Parathyroid adenoma (tissue), 2 donors: ENCODE data around the gene ALG12.

Experiments
- H2AFZ ChIP-seq: fragments of 300-600 bp; sonication (generic); one replicate; pipeline ENCODE4 v1.7.0; 2017; ENCODE audit warnings: antibody characterized with exemption, mild to moderate bottlenecking
- H3K27ac ChIP-seq: fragments of 300-600 bp; sonication (generic); one replicate; pipeline ENCODE4 v1.7.0; 2017
- H3K27me3 ChIP-seq: fragments of 300-600 bp; sonication (generic); one replicate; pipeline ENCODE4 v1.7.0; 2017; ENCODE audit warnings: low read length; ENCODE audit not compliant: control insufficient read depth, insufficient read depth
- H3K36me3 ChIP-seq: fragments of 300-600 bp; sonication (generic); one replicate; pipeline ENCODE4 v1.7.0; 2017; ENCODE audit warnings: low read length; ENCODE audit not compliant: control insufficient read depth, insufficient read depth
- H3K4me1 ChIP-seq: fragments of 300-600 bp; sonication (generic); one replicate; pipeline ENCODE4 v1.7.0; 2017; ENCODE audit warnings: control low read depth
- H3K4me2 ChIP-seq: fragments of 300-600 bp; sonication (generic); one replicate; pipeline ENCODE4 v1.7.0; 2017; ENCODE audit warnings: low read length
- H3K4me3 ChIP-seq: fragments of 300-600 bp; sonication (generic); one replicate; pipeline ENCODE4 v1.7.0; 2017; ENCODE audit warnings: low read depth, low read length
- H3K79me2 ChIP-seq: fragments of 300-600 bp; sonication (generic); one replicate; pipeline ENCODE4 v1.7.0; 2017; ENCODE audit warnings: control low read depth
- H3K9ac ChIP-seq: fragments of 300-600 bp; sonication (generic); one replicate; pipeline ENCODE4 v1.7.0; 2017; ENCODE audit warnings: mild to moderate bottlenecking
- H3K9me3 ChIP-seq: fragments of 300-600 bp; sonication (generic); one replicate; pipeline ENCODE4 v1.7.0; 2017; ENCODE audit warnings: low read length; ENCODE audit not compliant: control insufficient read depth
- CTCF ChIP-seq: fragments of 300-600 bp; sonication (generic); IDR thresholded peaks from one replicate; pipeline ENCODE4 v1.7.0; 2017; ENCODE audit warnings: antibody characterized with exemption, mild to moderate bottlenecking
- donor health status: primary hyperparathyroidism.

ALG12 gene

DNA sequence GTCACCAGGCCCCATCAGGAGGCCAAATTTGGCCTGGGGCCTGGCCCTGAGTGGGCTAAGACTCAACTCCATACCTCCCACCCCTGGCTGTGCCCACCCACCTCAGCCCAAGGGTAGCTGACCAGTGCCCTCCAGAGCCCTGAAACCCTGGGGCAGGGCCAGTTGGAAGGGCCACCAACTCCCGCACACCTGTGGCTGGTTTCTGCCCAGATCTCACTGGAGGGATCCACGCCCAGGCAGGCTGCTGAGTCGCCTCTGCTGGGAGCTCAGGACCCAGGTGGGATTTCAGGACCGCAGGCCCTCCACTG, 33.4 kb upstream of the ALG12 start:
- no peaks in the 10 kb centered on the region for H3K9me3 ChIP-seq
- H3K79me2 ChIP-seq = no peaks in the 10 kb centered on the region
- H3K4me2 ChIP-seq = no peak overlapping the region
- no peak for TF ChIP-seq CTCF
- H3K4me1 ChIP-seq = peaks cover 8% of the 10 kb centered on the region
- no peaks in the 10 kb centered on the region for H3K36me3 ChIP-seq
- peak overlapping the region; percentile 66 for H2AFZ ChIP-seq
- H3K9ac ChIP-seq = no peak overlapping the region
- no peaks in the 10 kb centered on the region for H3K27me3 ChIP-seq
- H3K27ac ChIP-seq = peak overlapping the region; percentile 29
- no peak overlapping the region for H3K4me3 ChIP-seq

DNA sequence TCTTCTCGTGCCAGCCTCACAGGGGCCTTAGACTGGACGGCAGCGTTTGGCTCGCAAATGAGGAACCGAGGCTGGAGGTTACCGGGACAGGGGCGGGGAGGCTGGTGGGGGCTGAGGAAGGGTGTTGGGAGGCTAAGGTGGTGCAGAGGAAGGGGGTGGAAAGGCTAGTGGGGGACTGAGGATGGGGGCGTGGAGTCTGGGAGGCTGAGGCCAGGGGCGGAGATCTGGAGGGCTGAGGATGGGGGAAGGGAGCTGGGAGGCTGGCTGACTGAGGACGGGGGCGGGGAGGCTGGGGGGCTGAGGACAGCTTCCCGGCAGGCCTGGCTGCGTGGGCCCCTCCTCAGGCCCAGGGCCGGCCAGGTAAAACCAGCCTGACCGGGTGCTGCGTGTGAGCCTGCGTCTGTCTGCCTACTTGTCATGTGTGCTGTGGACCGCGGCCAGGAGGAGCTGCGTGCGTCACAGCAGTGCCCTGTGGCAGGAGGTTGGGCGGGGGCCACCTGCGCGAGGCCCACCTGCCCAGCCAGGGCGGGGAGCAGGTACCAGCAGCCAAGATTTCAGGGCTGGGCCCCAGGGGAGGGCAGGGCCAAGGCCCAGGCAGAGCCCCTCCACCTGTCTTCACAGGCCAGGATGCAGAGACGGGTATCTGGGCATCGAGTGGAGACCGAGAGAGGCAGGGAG, 32.9 kb upstream of the ALG12 start:
- Histone ChIP-seq H3K4me1 (peaks cover 8% of the 10 kb centered on the region), H3K4me3 (no peak overlapping the region), H3K27me3 (no peaks in the 10 kb centered on the region), H3K4me2 (peak overlapping the region; percentile 17), H3K36me3 (no peaks in the 10 kb centered on the region), H3K9me3 (no peaks in the 10 kb centered on the region), H3K27ac (peak overlapping the region; percentile 29), H3K9ac (no peak overlapping the region), H3K79me2 (no peaks in the 10 kb centered on the region), H2AFZ (peak overlapping the region; percentile 66)
- no peak for TF ChIP-seq CTCF

- H3K9ac ChIP-seq = no peak overlapping the region
- H2AFZ ChIP-seq = peak overlapping the region; percentile 66
- TF ChIP-seq CTCF = no peak
- no peaks in the 10 kb centered on the region for H3K36me3 ChIP-seq
- peaks cover 8% of the 10 kb centered on the region for H3K4me1 ChIP-seq
- H3K9me3 ChIP-seq = no peaks in the 10 kb centered on the region
- peak overlapping the region; percentile 17 for H3K4me2 ChIP-seq
- peak overlapping the region; percentile 7 for H3K27ac ChIP-seq
- no peak overlapping the region for H3K4me3 ChIP-seq
- H3K27me3 ChIP-seq = no peaks in the 10 kb centered on the region
- H3K79me2 ChIP-seq = no peaks in the 10 kb centered on the region
Observed at GRCh38 chr22:49950396-49950994, 32.3 kb upstream of the ALG12 start.

DNA sequence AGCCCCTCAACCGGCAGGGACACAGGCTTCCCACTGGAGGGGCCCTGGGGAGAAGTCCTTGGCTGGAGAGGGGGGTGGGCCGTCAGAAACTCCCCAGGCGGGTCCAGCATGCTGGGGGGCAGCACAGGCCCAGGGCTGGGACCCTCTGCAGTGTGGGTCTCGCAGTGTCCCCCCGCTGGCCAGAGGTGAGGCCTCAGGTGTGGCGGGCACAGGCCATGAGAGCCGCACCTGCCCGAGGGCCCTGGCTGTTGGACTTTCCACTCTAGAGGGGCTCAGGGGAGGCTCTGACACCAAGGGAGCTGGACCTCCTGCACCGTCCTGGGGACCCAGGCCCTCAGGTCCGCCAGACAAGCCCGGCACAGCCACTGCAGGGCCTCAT, 31.7 kb upstream of the ALG12 start:
- no peaks in the 10 kb centered on the region for H3K27me3 ChIP-seq
- TF ChIP-seq CTCF = no peak
- no peak overlapping the region for H2AFZ ChIP-seq
- H3K9me3 ChIP-seq = no peaks in the 10 kb centered on the region
- no peak overlapping the region for H3K9ac ChIP-seq
- H3K36me3 ChIP-seq = no peaks in the 10 kb centered on the region
- peaks cover 8% of the 10 kb centered on the region for H3K4me1 ChIP-seq
- H3K79me2 ChIP-seq = no peaks in the 10 kb centered on the region
- H3K4me2 ChIP-seq = no peak overlapping the region
- no peak overlapping the region for H3K27ac ChIP-seq
- no peak overlapping the region for H3K4me3 ChIP-seq
